Measurements from ENCODE around the gene FANCM.

DNA sequence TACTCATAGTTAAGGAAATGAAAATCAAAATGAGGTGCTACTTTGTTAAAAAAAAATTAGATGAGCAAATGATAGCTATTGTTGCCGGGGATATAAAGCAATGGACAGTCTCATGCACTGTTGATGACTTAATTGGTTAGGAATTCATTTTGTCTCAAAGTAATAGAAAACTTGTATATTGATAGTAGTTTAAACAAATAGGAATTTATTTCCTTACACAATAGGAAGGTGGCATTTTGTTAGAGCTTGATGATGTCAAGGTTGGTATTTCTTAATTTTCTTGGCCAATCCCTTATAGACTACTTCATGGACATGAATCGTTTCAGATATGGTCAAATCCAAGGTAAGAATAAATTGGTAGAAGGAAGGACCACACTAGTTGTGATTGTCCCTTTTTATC lies 44.0 kb upstream of the FANCM start:
- TF ChIP-seq CTCF (IDR thresholded peaks at IDR 0.05) (no peak), POLR2A (IDR thresholded peaks at IDR 0.05) (no peak)

All from testis (tissue), 2 donors.